Measurements from ENCODE around the gene HADHA.

- no peak for TF ChIP-seq POLR2AphosphoS5 (IDR thresholded peaks at IDR 0.05; ENCODE audit: low read depth, low read length)
- no peak for TF ChIP-seq POLR2A (IDR thresholded peaks at IDR 0.05; ENCODE audit: low read depth, low read length)
These were observed 67.3 kb downstream of the HADHA start for GRCh38 chr2:26177122-26177521.

All from GM12891 (cell line).